Activated effector memory CD4-positive, alpha-beta T cell treated with anti-CD3 and anti-CD28 coated beads, Interleukin-2, amount 50 U/mL, for 16 hours (primary cell): ENCODE measurements around the gene POLD1.
"Not testable (repeated sequence)": the region's sequence is repeated elsewhere in the genome, so short reads cannot be mapped to it uniquely, and the experiment has no call there.

Experiments
- DNase-seq: peaks from one replicate; pipeline ENCODE4 v3.0.0-alpha.2; 2020

POLD1 gene

GRCh38 chr19:50368649-50369570, 15.2 kb upstream of the POLD1 start:
- peak; percentile 93 for DNase-seq

- DNase-seq: no peak
Measured at GRCh38 chr19:50371914-50372475, 12.2 kb upstream of the POLD1 start.

GRCh38 chr19:50376166-50377050, 7.7 kb upstream of the POLD1 start, which contains the start of gene NR1H2:
NR1H2 (plus strand) TSS chr19:50376457; CDS start chr19:50377606, 1,149 bp downstream.
- DNase-seq: peak; percentile 97

- peak; percentile 83 for DNase-seq
Measured at GRCh38 chr19:50377051-50377461, 7.1 kb upstream of the POLD1 start.

- no peak for DNase-seq
Measured at GRCh38 chr19:50377517-50377916, 6.6 kb upstream of the POLD1 start.

GRCh38 chr19:50378169-50378862, 5.8 kb upstream of the POLD1 start:
- no peak for DNase-seq

- no peak for DNase-seq
Measured at GRCh38 chr19:50378863-50379236, 5.3 kb upstream of the POLD1 start.

- no peak for DNase-seq
Measured at GRCh38 chr19:50379602-50380001, 4.5 kb upstream of the POLD1 start.

GRCh38 chr19:50380137-50380536, 4.0 kb upstream of the POLD1 start:
- no peak for DNase-seq

- no peak for DNase-seq
Measured at GRCh38 chr19:50380751-50381151, 3.4 kb upstream of the POLD1 start.

GRCh38 chr19:50381881-50382729, 2.0 kb upstream of the POLD1 start:
- no peak for DNase-seq

- no peak for DNase-seq
Measured at GRCh38 chr19:50383001-50383851, 921 bp upstream of the POLD1 start.

- no peak for DNase-seq
Measured at GRCh38 chr19:50384685-50385535, 763 bp downstream of the POLD1 start.

GRCh38 chr19:50387176-50387867, 3.2 kb downstream of the POLD1 start:
- DNase-seq: no peak

- DNase-seq: no peak
Measured at GRCh38 chr19:50387868-50388245, 3.7 kb downstream of the POLD1 start.

GRCh38 chr19:50390295-50390694, 6.1 kb downstream of the POLD1 start:
- DNase-seq: not testable (repeated sequence)

- DNase-seq: not testable (repeated sequence)
Measured at GRCh38 chr19:50390952-50391351, 6.8 kb downstream of the POLD1 start.

- no peak for DNase-seq
Measured at GRCh38 chr19:50392759-50393158, 8.6 kb downstream of the POLD1 start.

GRCh38 chr19:50393589-50393988, 9.4 kb downstream of the POLD1 start:
- DNase-seq: no peak
